IMR-90 (cell line): ENCODE measurements around the gene CDC42BPA. TPM values are rescaled to one million over a fixed set of nuclear protein-coding genes. Genes with fewer than 3 reads are reported as not detected.

Experiments used
- ATAC-seq: fragments of 200-7000 bp; cut with Tn5 transposase; 2 replicates; pipeline ENCODE4 v1.9.1; 2020; ENCODE audit warnings: low read depth, mild to moderate bottlenecking, moderate library complexity
- BruUV-seq: library from RNA; stranded (reverse); fragments of 400-500 nt; replicated peaks from 2 replicates; lab custom pipeline; 2021; lab: Mats Ljungman, UMichigan
- CTCF ChIA-PET: fragments of 300-600 bp; formaldehyde crosslinking; extraction: SDS; loops from one replicate; lab custom pipeline; 2021; ENCODE audit warnings: antibody characterized with exemption; lab: Yijun Ruan, JAX
- POLR2A ChIA-PET: fragments of 300-600 bp; sonication (Branson Sonifier 250); formaldehyde crosslinking; loops from one replicate; lab custom pipeline; 2022; ENCODE audit warnings: antibody characterized with exemption; ENCODE audit not compliant: unreplicated experiment; lab: Charles Lee
- DNase-seq: peaks from one replicate; pipeline ENCODE4 v3.0.0; 2013
- H2AFZ ChIP-seq: replicated peaks from 2 replicates; pipeline ENCODE3; 2013; ENCODE audit warnings: low read length, mild to moderate bottlenecking; ENCODE audit not compliant: poor library complexity
- H2AK5ac ChIP-seq: 2 replicates; pipeline ENCODE4 v1.6.1; 2013; ENCODE audit warnings: low read depth, low read length, inconsistent platforms
- H2AK9ac ChIP-seq: replicated peaks from 2 replicates; pipeline ENCODE3; 2013; ENCODE audit warnings: mild to moderate bottlenecking, low read depth, low read length, moderate library complexity; ENCODE audit not compliant: poor library complexity
- H2BK120ac ChIP-seq: 2 replicates; pipeline ENCODE4 v1.6.1; 2013; ENCODE audit warnings: low read depth, low read length, inconsistent platforms
- H2BK15ac ChIP-seq: 3 replicates; pipeline ENCODE4 v1.6.1; 2013; ENCODE audit warnings: low read depth, low read length, inconsistent platforms
- H2BK20ac ChIP-seq: 2 replicates; pipeline ENCODE4 v1.6.1; 2013; ENCODE audit warnings: low read depth, mild to moderate bottlenecking, inconsistent platforms, low read length, moderate library complexity
- H2BK5ac ChIP-seq: 2 replicates; pipeline ENCODE4 v1.6.1; 2013; ENCODE audit warnings: mild to moderate bottlenecking, low read depth, low read length, inconsistent platforms; ENCODE audit not compliant: poor library complexity, severe bottlenecking
- H3K14ac ChIP-seq: replicated peaks from 2 replicates; pipeline ENCODE4 v1.6.1; 2013; ENCODE audit warnings: low read depth, low read length, inconsistent platforms
- H3K18ac ChIP-seq: 2 replicates; pipeline ENCODE4 v1.6.1; 2013; ENCODE audit warnings: low read depth, low read length, control low read depth
- H3K23ac ChIP-seq: 2 replicates; pipeline ENCODE4 v1.6.1; 2013; ENCODE audit warnings: low read depth, low read length, inconsistent platforms
- H3K27ac ChIP-seq: 2 replicates; pipeline ENCODE4 v1.5.1; 2013; ENCODE audit warnings: mild to moderate bottlenecking, control low read depth, low read length; ENCODE audit not compliant: insufficient read depth
- H3K27me3 ChIP-seq: 2 replicates; pipeline ENCODE4 v1.6.1; 2013; ENCODE audit warnings: low read length; ENCODE audit not compliant: control insufficient read depth, insufficient read depth
- H3K36me3 ChIP-seq: 2 replicates; pipeline ENCODE4 v1.6.1; 2013; ENCODE audit warnings: low read length, mixed read lengths; ENCODE audit not compliant: control insufficient read depth, insufficient read depth
- H3K4ac ChIP-seq: 2 replicates; pipeline ENCODE4 v1.6.1; 2013; ENCODE audit warnings: low read depth, low read length, inconsistent platforms
- H3K4me1 ChIP-seq: 2 replicates; pipeline ENCODE4 v1.6.1; 2013; ENCODE audit warnings: low read length, mixed read lengths; ENCODE audit not compliant: control insufficient read depth, insufficient read depth
- H3K4me2 ChIP-seq: 2 replicates; pipeline ENCODE4 v1.6.1; 2013; ENCODE audit warnings: low read depth, mild to moderate bottlenecking, control low read depth, low read length, moderate library complexity
- H3K4me3 ChIP-seq: 2 replicates; pipeline ENCODE4 v1.5.1; 2013; ENCODE audit warnings: low read depth, mild to moderate bottlenecking, control low read depth, low read length, moderate library complexity; ENCODE audit not compliant: insufficient read depth
- H3K56ac ChIP-seq: 2 replicates; pipeline ENCODE4 v1.6.1; 2013; ENCODE audit warnings: low read length, inconsistent platforms; ENCODE audit not compliant: insufficient read depth; ENCODE audit errors: extremely low read depth
- H3K79me1 ChIP-seq, 2 experiments: 2 replicates each; pipeline ENCODE4 v1.6.1; 2013; ENCODE audit warnings: low read length in 2 of 2, inconsistent platforms in 1 of 2, low read depth in 1 of 2
- H3K9ac ChIP-seq: 2 replicates; pipeline ENCODE4 v1.6.1; 2013; ENCODE audit warnings: low read depth, low read length, control low read depth
- H3K9me1 ChIP-seq: 2 replicates; pipeline ENCODE4 v1.6.1; 2013; ENCODE audit warnings: low read length, inconsistent platforms; ENCODE audit not compliant: insufficient read depth
- H3K9me3 ChIP-seq: 2 replicates; pipeline ENCODE4 v1.6.1; 2013; ENCODE audit warnings: low read length; ENCODE audit not compliant: control insufficient read depth, insufficient read depth
- H4K20me1 ChIP-seq: 2 replicates; pipeline ENCODE4 v1.6.1; 2013; ENCODE audit warnings: low read length, inconsistent platforms; ENCODE audit not compliant: insufficient read depth
- H4K5ac ChIP-seq: 2 replicates; pipeline ENCODE4 v1.6.1; 2013; ENCODE audit warnings: mild to moderate bottlenecking, low read depth, low read length, control low read depth
- H4K8ac ChIP-seq, 2 experiments: 2 replicates each; pipeline ENCODE4 v1.6.1; 2013; ENCODE audit warnings: low read depth in 2 of 2, low read length in 2 of 2, control low read depth in 1 of 2, inconsistent platforms in 1 of 2
- H4K91ac ChIP-seq: 2 replicates; pipeline ENCODE4 v1.6.1; 2013; ENCODE audit warnings: low read depth, low read length, inconsistent platforms; ENCODE audit not compliant: insufficient read depth
- BHLHE40 ChIP-seq: fragments of 150-350 bp; IDR thresholded peaks from 2 replicates; pipeline ENCODE4 v1.6.1; 2016; ENCODE audit warnings: mild to moderate bottlenecking, low read depth, low read length
- CEBPB ChIP-seq: IDR thresholded peaks from 2 replicates; pipeline ENCODE4 v1.6.1; 2012; ENCODE audit warnings: low read depth, low read length, improper control_type of control experiment
- CHD1 ChIP-seq: IDR thresholded peaks from 2 replicates; pipeline ENCODE4 v1.6.1; 2012; ENCODE audit warnings: low read depth, low read length, improper control_type of control experiment
- FOS ChIP-seq: fragments of 150-350 bp; IDR thresholded peaks from 2 replicates; pipeline ENCODE4 v1.6.1; 2016; ENCODE audit warnings: low read depth, low read length
- MAFK ChIP-seq: IDR thresholded peaks from 2 replicates; pipeline ENCODE4 v1.6.1; 2012; ENCODE audit warnings: low read depth, low read length, improper control_type of control experiment
- MAZ ChIP-seq: IDR thresholded peaks from 2 replicates; pipeline ENCODE4 v1.6.1; 2012; ENCODE audit warnings: low read depth, mild to moderate bottlenecking, low read length, improper control_type of control experiment, moderate library complexity, borderline replicate concordance
- MXI1 ChIP-seq: IDR thresholded peaks from 2 replicates; pipeline ENCODE4 v1.6.1; 2012; ENCODE audit warnings: low read depth, mild to moderate bottlenecking, low read length, moderate library complexity, borderline replicate concordance
- NFE2L2 ChIP-seq: fragments of 150-350 bp; IDR thresholded peaks from 2 replicates; pipeline ENCODE4 v1.6.1; 2016; ENCODE audit warnings: low read depth, mild to moderate bottlenecking, low read length
- POLR2A ChIP-seq: IDR thresholded peaks from 2 replicates; pipeline ENCODE4 v1.6.1; 2012; ENCODE audit warnings: mild to moderate bottlenecking, low read depth, low read length
- RAD21 ChIP-seq: IDR thresholded peaks from 2 replicates; pipeline ENCODE4 v1.6.1; 2012; ENCODE audit warnings: low read length, improper control_type of control experiment
- RCOR1 ChIP-seq: IDR thresholded peaks from 2 replicates; pipeline ENCODE4 v1.6.1; 2012; ENCODE audit warnings: mild to moderate bottlenecking, low read length, improper control_type of control experiment; ENCODE audit not compliant: insufficient replicate concordance
- RFX5 ChIP-seq: IDR thresholded peaks from 2 replicates; pipeline ENCODE4 v1.8.0; 2012; ENCODE audit warnings: low read depth, mild to moderate bottlenecking, low read length, moderate library complexity
- SMC3 ChIP-seq: fragments of 150-350 bp; IDR thresholded peaks from 2 replicates; pipeline ENCODE4 v1.6.1; 2016; ENCODE audit warnings: low read depth, mild to moderate bottlenecking, antibody characterized with exemption, low read length, moderate library complexity
- WGBS, 2 experiments: methylation state at CpG; one replicate each; pipeline versions ENCODE4 v1.1.5 to v1.1.7; 2013; ENCODE audit warnings: missing lambda C conversion rate in 2 of 2; ENCODE audit not compliant: insufficient read length in 1 of 2; ENCODE audit errors: extremely low coverage in 2 of 2; 5-methylcytosine and 5-hydroxymethylcytosine counted together
- dilution Hi-C: fragments of 300-500 bp; cut with HindIII; formaldehyde crosslinking; loops from one replicate; pipeline ENCODE4 v1.14.3; 2018; ENCODE audit warnings: low sequenced_read_pairs; ENCODE audit not compliant: unreplicated experiment
- in situ Hi-C: fragments of 300-500 bp; cut with MboI; formaldehyde crosslinking; loops from 3 replicates; pipeline ENCODE4 v1.14.3; 2019; ENCODE audit warnings: low sequenced_read_pairs, inconsistent platforms, mixed read lengths
- intact Hi-C: fragments of 100-400 bp; cut with micrococcal nuclease; formaldehyde crosslinking; loops from 2 replicates; pipeline ENCODE4 v1.10.0; 2022
- polyA plus RNA-seq, 3 experiments: library from polyadenylated mRNA; depleted of rRNA; stranded (reverse); fragments of >200 nt; gene quantifications; 2 replicates each; pipeline ENCODE4 v1.2.3, GENCODE V29; 2012; ENCODE audit warnings: low replicate concordance in 1 of 3
- total RNA-seq: library from RNA; depleted of rRNA; stranded (reverse); fragments of >200 nt; gene quantifications from 2 replicates; pipeline ENCODE4 v1.2.3, GENCODE V29; 2012
- TF ChIP-seq, protein P1 (sequence below): fragments of 150-350 bp; IDR thresholded peaks from 2 replicates; pipeline ENCODE4 v1.6.1; 2017; ENCODE audit warnings: mild to moderate bottlenecking, antibody characterized with exemption, low read length, low read depth
- TF ChIP-seq, protein P2 (sequence below): conservative IDR thresholded peaks from 2 replicates; pipeline ENCODE4 v1.5.1; 2012; ENCODE audit warnings: mild to moderate bottlenecking, low read depth, low read length, improper control_type of control experiment
- TF ChIP-seq, protein P3 (sequence below): fragments of 150-350 bp; IDR thresholded peaks from 2 replicates; pipeline ENCODE4 v1.6.1; 2016; ENCODE audit warnings: low read depth, mild to moderate bottlenecking, low read length, moderate library complexity, borderline replicate concordance

Gene CDC42BPA
- total and polyA plus RNA-seq, 2 of the 4 experiments (the other 2 are of a cell fraction) = 9.4 to 27.8 TPM

DNA sequence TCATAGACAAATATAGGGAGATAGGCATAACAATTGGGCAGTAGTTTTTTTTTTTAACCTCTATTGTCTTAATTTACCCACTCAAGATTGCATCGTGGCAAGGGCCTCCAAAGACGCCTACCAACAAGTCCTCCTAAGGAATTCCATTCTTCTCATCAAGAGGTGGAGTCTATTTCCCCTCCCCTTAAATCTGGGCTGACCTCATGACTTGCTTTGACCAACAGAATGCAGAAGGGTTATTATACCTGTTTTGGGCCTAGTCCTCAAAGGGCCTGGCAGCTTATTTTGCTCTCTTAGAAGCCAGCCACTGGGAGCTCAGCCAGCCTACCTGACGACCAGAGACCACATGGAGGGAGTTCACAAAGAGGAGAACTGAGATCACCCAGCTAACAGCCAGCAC is 285.9 kb downstream of the CDC42BPA start:
- no peak overlapping the region for H3K23ac ChIP-seq
- no peak overlapping the region for H4K8ac ChIP-seq
- in situ Hi-C loops = no loop called here
- no peak overlapping the region for H3K27ac ChIP-seq
- no peak overlapping the region for H4K91ac ChIP-seq
- no peaks in the 10 kb centered on the region for H3K27me3 ChIP-seq
- no peak overlapping the region for H2BK15ac ChIP-seq
- H3K4me2 ChIP-seq = no peak overlapping the region
- H4K20me1 ChIP-seq = no peaks in the 10 kb centered on the region
- WGBS, 2 experiments = 92% methylated on average over 2 of the region's 3 CpGs; no CpG with 5 or more reads in 1 of the 2 experiments
- H3K79me1 ChIP-seq = no peaks in the 10 kb centered on the region
- no peak overlapping the region for H3K14ac ChIP-seq
- BruUV-seq = no TSS peak
- no peak overlapping the region for H3K4ac ChIP-seq
- no peak overlapping the region for H2AK5ac ChIP-seq
- H2BK20ac ChIP-seq = no peak overlapping the region
- ChIA-PET POLR2A (no interaction called here), CTCF (no interaction called here)
- H3K56ac ChIP-seq = no peak overlapping the region
- H2BK5ac ChIP-seq = no peak overlapping the region
- H2AFZ ChIP-seq = no peak overlapping the region
- intact Hi-C loops = loop anchor here (10.0 kb wide), 1 partner anchor 402 kb away; no protein-coding TSS in a partner anchor
- H2AK9ac ChIP-seq = no peak overlapping the region
- TF ChIP-seq CHD1 (no peak), RCOR1 (no peak), MAFK (no peak), POLR2A (no peak), FOS (no peak), NFE2L2 (no peak), MAZ (no peak), CEBPB (no peak), SMC3 (no peak), RFX5 (no peak), MXI1 (no peak), RAD21 (no peak), BHLHE40 (no peak)
- TF ChIP-seq, protein P1, sequence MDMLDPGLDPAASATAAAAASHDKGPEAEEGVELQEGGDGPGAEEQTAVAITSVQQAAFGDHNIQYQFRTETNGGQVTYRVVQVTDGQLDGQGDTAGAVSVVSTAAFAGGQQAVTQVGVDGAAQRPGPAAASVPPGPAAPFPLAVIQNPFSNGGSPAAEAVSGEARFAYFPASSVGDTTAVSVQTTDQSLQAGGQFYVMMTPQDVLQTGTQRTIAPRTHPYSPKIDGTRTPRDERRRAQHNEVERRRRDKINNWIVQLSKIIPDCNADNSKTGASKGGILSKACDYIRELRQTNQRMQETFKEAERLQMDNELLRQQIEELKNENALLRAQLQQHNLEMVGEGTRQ = no peak
- TF ChIP-seq, protein P2, sequence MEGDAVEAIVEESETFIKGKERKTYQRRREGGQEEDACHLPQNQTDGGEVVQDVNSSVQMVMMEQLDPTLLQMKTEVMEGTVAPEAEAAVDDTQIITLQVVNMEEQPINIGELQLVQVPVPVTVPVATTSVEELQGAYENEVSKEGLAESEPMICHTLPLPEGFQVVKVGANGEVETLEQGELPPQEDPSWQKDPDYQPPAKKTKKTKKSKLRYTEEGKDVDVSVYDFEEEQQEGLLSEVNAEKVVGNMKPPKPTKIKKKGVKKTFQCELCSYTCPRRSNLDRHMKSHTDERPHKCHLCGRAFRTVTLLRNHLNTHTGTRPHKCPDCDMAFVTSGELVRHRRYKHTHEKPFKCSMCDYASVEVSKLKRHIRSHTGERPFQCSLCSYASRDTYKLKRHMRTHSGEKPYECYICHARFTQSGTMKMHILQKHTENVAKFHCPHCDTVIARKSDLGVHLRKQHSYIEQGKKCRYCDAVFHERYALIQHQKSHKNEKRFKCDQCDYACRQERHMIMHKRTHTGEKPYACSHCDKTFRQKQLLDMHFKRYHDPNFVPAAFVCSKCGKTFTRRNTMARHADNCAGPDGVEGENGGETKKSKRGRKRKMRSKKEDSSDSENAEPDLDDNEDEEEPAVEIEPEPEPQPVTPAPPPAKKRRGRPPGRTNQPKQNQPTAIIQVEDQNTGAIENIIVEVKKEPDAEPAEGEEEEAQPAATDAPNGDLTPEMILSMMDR = no peak
- TF ChIP-seq, protein P3, sequence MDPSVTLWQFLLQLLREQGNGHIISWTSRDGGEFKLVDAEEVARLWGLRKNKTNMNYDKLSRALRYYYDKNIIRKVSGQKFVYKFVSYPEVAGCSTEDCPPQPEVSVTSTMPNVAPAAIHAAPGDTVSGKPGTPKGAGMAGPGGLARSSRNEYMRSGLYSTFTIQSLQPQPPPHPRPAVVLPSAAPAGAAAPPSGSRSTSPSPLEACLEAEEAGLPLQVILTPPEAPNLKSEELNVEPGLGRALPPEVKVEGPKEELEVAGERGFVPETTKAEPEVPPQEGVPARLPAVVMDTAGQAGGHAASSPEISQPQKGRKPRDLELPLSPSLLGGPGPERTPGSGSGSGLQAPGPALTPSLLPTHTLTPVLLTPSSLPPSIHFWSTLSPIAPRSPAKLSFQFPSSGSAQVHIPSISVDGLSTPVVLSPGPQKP = no peak
- H3K18ac ChIP-seq = no peak overlapping the region
- no peak overlapping the region for H4K5ac ChIP-seq
- dilution Hi-C loops = no loop called here
- peaks cover 18% of the 10 kb centered on the region for H3K36me3 ChIP-seq
- H3K9ac ChIP-seq = no peak overlapping the region
- no peak overlapping the region for H3K4me3 ChIP-seq
- H3K4me1 ChIP-seq = no peaks in the 10 kb centered on the region
- no peak overlapping the region for H2BK120ac ChIP-seq
- no peaks in the 10 kb centered on the region for H3K9me3 ChIP-seq
- ATAC-seq (no peak), DNase-seq (no peak)
- 0 out of 2 replicates have a peak, but pooled peaks cover 3% of the 10 kb centered on the region for H3K9me1 ChIP-seq
